ENCODE measurements around the gene SLC35F4.

SLC35F4 gene

DNA sequence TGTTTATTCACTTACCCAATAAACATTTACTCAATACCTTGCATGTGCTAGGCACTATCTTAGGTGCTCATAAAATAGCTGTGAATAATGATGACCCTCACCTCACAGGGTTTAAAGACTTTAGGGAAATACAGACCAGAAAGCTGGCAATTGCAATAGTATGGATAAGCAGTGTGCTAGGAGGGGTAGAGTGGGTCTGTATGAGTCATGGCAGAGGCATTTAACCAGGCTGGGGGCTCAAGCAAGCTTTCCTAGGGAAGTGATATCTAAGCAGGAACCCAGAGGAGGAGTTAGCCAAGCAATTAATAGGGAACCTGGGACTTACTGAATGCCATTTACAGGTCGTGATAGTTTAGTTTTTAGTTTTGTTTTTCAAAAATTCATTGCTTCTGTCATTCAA, 248.4 kb downstream of the SLC35F4 start:
- DNase-seq (ENCODE audit: low read depth): no peak

DNA sequence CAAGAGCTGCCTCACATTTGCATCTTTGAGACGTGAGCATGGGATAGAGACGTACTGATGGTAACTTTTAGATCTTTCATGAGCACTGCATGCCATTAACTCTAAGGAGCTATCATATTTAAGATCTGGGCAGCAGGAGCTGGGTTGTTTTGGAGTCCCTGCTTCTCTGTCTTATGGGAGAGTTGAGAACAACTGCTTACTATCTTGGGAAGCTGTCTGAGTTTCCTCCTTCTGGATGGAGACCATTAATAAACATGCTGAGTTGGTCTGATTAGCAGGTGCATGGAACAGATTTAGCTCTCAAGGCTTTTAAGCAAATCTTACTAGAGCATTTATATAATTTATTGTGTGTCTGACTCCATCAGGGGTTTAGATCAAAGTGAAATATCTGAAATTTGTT, 252.9 kb downstream of the SLC35F4 start:
- DNase-seq (ENCODE audit: low read depth): no peak

DNA sequence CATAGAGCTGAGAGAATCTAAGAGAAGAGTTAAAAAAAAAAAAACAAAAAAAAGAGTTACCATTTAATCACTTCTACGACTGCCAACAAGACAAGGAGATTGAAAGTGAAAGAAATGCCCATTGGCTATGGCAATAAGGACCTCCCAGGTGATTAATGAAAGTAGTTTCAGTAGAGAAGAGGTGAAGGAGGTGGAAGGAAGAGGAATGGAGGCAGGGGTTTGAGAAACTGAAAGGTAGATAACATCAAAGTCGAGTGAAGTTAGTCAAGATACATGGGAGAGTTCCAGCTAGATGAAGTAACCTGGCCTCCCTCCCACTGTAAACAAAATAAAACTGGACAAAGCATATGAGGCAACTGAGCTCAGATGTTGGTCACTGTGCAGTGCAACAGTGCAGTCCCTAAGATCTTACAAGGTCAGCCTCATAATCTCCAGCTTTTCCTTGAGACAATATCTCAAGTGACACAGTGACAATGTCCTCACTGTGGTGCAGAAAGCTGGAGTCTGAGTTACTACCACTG, 254.3 kb downstream of the SLC35F4 start:
- no peak for DNase-seq (ENCODE audit: low read depth)

DNA sequence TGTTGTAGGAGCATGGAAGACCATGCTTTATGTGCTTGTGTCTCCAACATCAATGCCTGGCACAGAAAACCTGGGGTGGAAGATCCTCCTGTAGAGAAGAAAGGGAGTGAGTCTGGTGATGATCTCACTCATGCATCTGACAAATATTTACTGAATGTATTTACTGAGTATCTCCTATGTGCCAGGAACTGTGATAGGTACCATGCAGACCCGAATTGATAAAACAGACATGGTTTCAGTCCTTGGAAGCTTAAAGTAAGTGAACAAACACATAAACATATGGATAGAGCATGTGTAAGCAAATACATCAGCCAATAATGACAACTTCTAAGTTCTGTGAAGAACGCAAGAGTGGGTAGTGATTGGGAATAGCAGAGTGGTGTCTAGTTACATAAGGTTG, 255.3 kb downstream of the SLC35F4 start:
- DNase-seq (ENCODE audit: low read depth): no peak

DNA sequence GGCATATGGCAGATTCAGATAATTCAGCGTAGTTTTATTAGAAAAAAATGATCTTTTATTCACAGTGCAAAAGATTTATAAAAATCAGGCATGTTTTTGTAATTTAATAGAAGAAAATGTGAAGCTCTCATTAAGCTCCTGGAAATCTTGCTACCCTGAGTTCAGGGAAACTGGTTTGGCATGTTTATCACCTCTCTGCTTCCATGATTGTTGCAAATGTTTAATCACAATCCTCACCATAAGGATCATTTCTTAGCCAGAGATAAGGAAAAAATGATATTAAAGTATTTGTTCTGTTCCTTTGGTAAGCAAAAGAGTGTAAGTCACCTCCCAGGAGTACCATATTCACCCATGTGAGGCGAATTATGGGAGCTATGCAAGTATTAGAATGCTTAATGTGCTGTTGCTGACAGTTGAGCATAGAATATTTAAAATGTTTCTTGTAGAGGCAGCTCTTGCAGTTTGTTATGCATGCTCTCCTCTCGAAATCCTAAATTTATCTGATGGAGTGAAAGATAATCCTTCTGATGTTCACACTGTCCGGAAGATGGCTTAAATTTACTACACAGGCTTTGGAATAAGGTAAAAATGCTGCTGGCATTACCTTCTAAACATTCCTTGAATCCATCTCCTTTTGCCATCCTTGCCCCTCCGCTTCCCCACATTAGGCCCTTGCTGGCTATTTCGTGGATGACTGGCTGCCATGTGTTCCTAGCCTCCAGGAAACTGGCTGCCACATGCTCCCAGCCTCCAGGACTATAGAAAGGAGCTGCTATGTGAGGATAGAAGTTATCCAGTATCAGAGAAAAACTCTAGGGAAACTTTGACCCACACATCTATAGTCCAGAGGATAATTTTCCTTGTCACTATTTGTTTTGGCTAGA, 256.5 kb downstream of the SLC35F4 start:
- DNase-seq (ENCODE audit: low read depth): no peak

DNA sequence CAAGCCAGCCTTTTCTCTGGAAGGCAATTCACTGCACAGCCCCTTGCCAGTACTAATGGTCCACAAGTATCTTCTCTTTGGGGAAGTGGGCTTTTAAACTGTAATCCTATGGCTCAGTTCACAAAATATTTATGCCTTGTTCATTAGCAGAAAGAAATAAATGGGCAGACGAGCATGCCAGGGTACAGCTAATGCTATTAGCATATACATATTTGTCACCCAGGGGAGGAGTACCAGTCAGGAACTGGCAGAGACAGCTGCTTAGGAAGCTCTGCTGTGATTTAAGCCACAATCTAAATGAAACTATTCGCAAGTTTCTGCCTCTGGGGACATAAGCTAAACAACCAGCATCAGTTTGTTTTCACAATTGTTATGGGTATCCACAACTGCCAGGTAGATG, 258.8 kb downstream of the SLC35F4 start:
- DNase-seq (ENCODE audit: low read depth): no peak

DNA sequence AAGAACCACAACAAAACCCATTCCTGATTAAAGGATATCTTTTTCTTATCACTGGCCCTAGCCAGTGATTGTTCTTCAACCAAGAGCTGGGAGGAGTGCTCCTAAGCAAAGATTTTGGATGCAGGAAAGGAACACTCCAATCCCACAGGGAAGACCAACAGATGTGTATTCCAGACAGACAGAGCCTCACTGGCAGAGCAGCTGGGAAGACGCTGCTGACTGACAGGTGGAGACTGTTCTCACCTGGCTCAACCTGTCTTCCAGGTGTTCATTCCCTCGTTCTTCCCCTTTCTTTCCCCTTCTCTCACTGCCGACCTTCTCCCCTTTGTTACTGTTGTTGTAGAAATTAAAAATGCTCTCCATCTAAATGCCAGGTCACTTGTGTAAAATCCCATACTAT, 282.5 kb downstream of the SLC35F4 start:
- DNase-seq (ENCODE audit: low read depth): no peak

DNA sequence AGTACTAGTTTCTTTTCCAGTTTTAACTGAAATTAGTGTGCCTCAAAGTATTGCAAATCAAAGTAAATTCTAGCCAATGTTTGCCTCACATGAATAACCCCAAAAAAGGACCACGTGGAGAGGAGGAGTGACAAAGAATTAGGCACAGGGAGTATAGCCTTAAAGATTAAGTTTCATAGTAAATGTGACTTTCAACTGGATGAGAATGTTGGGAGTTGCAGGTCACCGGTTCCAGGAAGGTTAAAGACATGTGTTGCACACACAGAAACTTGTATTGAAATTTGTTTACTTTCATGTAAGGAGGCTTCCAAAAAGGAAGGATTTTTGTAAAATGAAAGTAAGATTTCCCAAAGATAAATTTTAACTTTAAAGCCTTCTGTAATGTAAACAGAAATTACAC, 283.1 kb downstream of the SLC35F4 start:
- no peak for DNase-seq (ENCODE audit: low read depth)

DNA sequence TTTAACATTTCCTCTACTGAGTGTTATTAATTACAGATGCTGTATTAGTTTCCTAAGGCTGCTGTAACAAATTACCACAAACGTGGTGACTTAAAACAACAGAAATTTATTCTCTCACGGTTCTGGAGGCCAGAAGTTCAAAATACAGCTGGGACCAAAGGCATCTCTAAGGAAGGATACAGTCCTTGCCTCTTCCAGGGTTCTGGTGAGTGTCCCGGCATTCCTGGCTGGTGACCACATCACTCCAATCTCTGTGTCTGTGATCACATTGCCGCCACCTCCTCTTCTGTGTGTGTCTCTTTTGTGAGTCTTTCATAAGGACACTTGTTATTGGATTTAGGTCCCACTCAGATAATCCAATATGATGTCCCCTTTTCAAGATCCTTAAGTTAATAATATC, 287.1 kb downstream of the SLC35F4 start:
- DNase-seq (ENCODE audit: low read depth): no peak

DNA sequence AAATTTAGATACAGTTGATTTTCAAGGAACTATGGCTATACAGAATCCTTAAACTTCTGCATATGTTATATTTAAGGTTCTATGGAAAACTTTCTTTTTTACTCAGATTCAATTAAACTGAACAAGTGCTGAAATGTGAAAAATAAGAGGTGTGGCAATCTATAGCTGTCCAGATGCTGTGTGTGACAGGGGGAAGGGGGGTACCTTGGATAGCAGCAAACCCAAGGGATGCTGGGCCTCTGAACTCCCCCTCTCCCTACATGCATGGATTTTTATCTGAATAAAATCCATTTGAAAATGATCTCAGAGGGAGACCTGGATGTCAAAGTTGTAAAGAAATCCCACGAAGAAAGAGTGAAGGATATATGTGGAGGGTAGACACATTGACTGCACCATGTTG, 289.4 kb downstream of the SLC35F4 start:
- no peak for DNase-seq (ENCODE audit: low read depth)

DNA sequence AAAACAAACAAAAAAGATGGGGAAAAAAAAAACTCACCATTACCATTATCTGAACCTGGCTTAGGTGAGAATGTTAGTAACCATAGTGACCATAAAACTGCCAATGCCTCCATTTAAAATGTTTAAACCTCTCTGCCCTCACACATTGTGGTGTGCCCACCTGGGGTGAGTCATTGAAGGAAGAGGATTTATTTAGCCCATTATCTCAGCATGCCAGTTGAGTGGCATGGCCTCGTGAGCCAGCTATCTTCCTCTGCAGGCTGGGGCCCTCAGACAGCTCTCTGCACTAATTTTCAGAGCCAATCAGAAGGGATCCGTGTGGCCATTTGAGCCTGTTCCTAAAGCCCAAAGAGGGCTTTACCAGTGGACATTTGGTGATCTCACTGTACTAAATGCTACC, 290.4 kb downstream of the SLC35F4 start:
- DNase-seq (ENCODE audit: low read depth): no peak

DNA sequence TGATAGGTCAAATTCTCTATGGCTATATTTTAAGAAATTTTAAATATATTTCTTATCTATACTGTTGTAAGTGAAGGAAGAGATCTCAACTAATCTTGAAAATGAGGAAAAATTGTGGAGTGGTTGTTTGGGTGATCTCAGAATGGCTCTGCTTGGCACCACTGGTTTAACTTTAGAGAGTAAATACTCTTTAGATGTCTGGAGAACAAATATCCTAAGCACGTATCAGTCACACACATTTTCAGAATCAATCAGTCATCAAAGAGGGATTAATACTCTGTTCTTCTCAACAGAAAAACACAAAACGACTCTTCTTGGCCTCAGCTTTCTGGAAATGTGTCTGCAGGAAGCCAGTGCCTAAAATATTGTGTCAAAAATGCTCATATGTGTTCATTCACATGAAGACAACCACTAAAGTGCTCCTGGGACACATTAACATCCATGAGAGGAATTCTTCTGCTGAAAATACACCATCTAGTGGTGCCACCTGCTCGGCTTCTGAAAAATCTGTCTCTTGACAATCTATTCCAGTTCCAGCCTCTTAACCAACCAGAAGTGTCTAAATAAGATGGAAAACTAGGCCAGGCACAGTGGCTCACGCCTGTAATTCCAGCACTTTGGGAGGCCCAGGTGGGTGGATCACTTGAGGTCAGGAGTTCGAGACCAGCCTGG, 291.1 kb downstream of the SLC35F4 start:
- no peak for DNase-seq (ENCODE audit: low read depth)

DNA sequence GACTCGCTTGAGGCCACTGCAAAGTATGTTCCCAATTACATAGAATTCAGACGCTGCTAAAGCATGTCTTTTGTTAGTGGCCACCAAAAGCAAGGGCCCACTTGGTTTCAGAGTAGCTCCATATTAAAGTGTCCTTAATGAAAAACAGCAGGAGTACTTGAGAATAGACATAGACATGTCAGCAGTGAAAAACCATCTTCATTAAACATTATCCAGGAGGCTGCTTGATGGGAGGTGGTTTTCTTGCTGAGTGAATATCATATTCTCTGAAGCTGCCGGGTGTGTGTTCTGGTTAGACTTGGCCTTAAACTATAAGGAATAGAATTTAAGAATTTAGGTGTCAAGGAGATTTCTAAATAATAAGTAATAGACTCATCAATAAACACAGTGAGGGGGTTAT, 292.7 kb downstream of the SLC35F4 start:
- DNase-seq (ENCODE audit: low read depth): no peak

DNA sequence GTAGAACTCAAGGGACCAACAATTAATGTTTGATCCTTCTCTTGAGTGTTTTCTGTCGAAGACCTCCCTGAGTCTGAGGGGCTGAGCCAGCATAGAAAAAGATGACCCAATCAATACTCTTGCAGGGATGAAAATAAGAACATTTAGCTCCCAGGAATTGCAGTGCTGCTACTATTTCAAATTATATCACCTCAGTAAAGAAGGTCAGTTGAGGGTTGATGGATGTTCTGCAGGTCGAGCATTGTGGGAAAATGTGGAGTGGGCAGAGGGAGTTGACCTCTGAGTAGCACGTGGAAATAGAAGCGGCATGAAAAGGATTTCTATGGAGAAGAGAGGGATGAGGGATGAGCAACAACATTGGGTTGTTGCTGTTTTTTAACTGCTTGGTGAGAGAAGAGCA, 297.3 kb downstream of the SLC35F4 start:
- DNase-seq (ENCODE audit: low read depth): no peak

DNA sequence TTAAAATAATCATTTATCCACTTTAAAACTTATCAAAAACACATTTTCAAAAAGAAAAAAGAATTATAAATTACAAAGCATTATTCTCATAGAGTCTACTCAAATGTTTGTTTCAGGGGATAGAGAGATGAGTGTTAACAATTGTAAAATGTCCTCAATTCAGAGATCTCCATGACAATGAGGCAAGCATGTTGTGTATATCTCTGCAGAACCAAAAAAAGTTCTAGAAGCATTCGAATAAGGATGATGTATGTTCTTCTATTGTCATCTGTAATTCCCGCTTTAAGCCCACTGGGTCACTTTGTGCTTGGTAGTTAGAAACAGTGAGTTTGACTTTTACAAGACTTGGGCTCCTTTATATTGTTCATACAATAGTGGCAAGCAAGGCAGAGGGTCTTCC, 298.7 kb downstream of the SLC35F4 start:
- DNase-seq (ENCODE audit: low read depth): no peak

DNA sequence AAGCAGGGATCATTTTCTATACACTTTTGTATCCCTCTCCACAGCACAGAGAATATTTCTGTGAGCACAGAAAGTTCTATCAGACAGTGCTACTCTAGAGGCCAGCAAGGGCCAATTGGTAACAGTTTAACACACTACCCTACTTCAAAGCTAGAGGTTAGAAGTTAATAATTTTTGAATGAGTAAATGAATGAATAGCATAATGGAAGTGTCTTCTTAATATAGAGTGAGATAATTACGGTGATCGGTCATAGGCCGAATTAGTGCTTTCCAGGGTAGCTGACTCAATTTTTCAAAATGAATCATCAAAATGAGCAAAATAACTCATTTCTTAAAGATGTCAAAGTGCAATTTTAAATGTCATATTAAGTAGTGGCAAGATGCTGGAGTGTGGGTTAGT, 305.2 kb downstream of the SLC35F4 start:
- DNase-seq (ENCODE audit: low read depth): no peak

DNA sequence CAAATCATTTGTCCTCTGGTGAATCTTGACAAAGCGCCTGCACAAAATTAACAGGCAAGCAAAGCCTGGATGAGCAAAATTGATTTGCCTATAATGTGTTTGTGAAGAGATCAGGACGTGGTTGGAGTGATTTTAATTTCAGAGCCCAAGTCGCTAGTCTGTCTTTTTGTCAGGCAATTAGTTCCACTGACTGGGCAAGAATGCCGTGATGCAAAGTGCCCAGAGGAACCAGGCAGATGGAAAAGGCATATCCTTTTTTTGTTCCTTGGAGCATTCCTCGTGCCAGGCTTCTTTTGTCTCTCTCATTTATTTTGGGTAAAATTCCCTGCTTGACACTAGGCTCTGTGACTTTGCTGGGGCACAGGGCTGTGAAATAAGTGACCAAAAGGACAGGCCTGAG, 306.3 kb downstream of the SLC35F4 start:
- DNase-seq (ENCODE audit: low read depth): no peak

DNA sequence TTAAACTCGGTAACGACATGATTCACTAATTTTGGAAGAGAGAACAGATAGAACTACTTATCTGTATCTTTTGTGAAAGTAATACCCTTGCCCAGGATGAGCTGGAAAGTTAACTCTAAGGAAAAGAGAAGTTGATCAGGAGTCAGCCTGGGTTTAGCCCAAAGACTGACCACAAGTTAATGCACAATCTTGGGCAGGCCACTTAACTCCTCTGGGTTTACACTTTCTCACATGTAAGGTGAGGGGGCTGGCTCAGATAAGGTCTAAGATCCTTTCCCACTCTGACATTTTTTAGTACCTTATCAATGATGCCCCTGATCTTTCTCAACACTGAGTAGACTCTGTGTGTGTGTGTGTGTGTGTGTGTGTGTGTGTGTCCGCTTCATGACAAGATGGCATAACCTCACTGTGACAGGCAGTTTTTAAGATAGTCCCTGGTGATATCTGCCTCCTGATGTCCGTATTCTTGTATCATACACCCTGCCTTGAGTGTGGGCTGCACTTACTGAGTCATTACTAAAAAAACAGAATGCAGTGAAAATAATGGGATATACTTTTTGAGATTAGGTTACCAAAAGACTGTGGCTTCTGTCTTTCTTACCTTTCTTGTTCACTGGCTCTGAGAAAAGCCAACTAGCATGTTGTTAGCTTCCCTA, 316.0 kb downstream of the SLC35F4 start:
- DNase-seq (ENCODE audit: low read depth): no peak

DNA sequence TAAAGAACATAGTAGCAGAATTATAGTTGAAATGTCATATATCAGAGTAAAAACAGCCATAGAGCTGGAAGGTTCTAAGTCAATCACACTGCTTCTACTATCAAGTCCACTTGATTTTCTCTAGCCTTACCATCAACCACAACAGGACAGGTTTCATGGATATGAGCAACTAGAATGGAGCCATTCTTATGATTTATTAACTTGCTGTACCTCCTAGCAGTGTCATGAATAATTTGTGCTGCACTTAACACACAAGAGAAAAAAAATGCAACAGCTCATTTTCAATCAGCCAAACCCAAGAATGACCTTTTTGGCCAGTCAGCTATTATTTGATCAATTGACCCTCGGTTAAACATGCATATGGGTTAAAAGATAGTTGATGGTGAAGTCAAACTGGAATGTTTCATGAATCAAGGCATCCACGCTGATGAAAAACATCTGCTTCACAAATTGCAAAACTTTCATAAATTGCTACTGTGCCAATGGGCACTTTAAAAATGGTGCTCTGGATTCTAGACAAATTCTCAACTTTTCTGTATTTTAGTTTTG, 316.8 kb downstream of the SLC35F4 start:
- no peak for DNase-seq (ENCODE audit: low read depth)

DNA sequence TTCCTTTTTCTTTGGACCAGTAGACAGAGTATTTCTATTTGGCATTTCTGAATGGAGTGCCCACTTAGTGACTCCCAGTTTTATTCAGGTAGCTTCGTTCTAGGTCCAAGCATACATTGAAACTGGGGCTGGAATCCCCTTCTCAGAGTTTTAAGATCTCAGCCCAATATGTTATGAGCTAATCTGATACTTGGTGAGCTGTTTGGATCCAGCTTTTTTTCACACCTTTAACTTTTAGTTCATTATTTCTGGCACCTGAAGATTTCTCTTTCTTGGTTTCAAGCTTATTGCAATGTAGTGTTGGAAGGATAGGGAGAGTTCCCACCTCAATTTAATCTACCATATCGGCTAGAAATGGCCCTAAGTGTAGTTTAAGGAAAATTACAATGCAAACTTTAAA, 318.8 kb downstream of the SLC35F4 start:
- DNase-seq (ENCODE audit: low read depth): no peak

DNA sequence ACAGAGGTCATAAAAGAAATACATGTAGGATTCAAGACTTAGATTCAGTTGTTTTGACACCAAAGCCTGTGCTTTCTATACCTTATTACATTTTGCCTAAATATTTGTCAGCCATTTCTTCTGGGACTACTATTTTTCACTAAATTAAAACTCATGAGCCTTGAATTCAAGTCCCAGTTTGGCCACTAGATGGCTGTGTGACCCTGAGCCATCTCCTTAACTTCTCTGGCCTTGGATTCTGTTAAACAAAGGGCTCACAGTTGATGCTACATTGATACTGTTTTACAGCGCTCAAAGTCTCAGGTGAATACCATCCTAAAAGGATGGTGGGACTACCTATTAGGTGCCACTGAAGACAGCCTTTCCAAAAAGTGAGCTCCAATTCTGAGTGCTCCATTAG, 332.7 kb downstream of the SLC35F4 start:
- no peak for DNase-seq (ENCODE audit: low read depth)

DNA sequence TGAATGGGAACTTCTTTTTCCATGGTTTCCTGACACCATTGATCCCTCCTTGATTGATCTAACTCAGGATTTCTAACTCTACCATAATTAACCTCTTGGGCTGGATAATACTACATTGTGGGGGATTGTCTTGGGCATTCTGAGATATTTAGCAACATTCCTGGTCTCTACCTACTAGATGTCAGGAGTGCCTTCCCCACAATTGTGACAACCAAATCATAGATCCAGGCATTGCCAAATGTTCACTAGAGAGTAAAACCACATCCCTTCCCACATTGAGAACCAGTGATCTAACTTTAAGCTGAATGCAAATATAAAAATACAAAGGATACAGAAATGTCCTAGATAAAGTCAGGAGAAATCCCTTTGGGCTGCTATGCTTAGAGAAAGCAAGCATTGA, 335.3 kb downstream of the SLC35F4 start:
- no peak for DNase-seq (ENCODE audit: low read depth)

DNA sequence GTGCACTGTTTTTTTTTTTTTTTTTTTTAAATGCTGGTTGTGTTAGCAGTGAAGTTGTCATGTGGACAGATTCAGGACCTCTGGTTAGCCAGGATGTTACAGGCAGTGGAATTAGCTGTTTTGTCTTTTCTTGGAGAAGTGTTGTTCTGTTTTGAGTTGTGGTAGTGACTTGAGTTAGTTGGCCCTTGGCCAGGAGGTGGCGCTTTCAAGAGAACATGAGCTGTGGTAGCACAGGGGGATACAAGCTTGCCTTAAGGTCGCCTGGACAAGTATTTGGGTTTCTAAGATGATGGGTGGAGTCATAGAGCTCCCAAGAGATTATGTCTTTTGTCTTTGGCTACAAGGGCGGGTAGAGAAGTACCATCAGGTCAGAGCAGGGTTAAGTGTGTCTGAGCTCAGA, 338.9 kb downstream of the SLC35F4 start:
- DNase-seq (ENCODE audit: low read depth): no peak

Data from stimulated activated CD8-positive, alpha-beta memory T cell treated with anti-CD3 and anti-CD28 coated beads, Interleukin-12 subunit alpha, Interleukin-12 subunit beta, amount 100 ng/mL, for 4 hours (primary cell).